Mesodermal cell (in vitro differentiated cells): Measurements from ENCODE around the gene OTOP3.
"Not testable (repeated sequence)": the region's sequence is repeated elsewhere in the genome, so short reads cannot be mapped to it uniquely, and the experiment has no call there.

Experiments used
- H3K27ac ChIP-seq: 2 replicates; pipeline ENCODE4 v1.7.0; 2013; ENCODE audit warnings: mild to moderate bottlenecking, low read depth, low read length, moderate library complexity; ENCODE audit not compliant: severe bottlenecking
- H3K36me3 ChIP-seq: 2 replicates; pipeline ENCODE4 v1.7.1; 2013; ENCODE audit warnings: mild to moderate bottlenecking, low read length, moderate library complexity; ENCODE audit not compliant: control insufficient read depth, insufficient read depth
- H3K4me1 ChIP-seq: one replicate; pipeline ENCODE4 v1.7.1; 2013; ENCODE audit warnings: mild to moderate bottlenecking, low read length; ENCODE audit not compliant: insufficient read depth, control insufficient read depth, poor library complexity, severe bottlenecking
- H3K4me3 ChIP-seq: 2 replicates; pipeline ENCODE4 v1.7.0; 2013; ENCODE audit warnings: low read length, control low read depth, mild to moderate bottlenecking; ENCODE audit not compliant: insufficient read depth, poor library complexity, severe bottlenecking; ENCODE audit errors: extremely low read depth
- H3K9me3 ChIP-seq: 2 replicates; pipeline ENCODE4 v1.7.1; 2013; ENCODE audit warnings: mild to moderate bottlenecking, low read length, moderate library complexity; ENCODE audit not compliant: control insufficient read depth
- WGBS, 2 experiments: methylation state at CpG; one replicate each; pipeline ENCODE4 v1.1.5; 2013; ENCODE audit warnings: missing lambda C conversion rate in 2 of 2; ENCODE audit not compliant: insufficient coverage in 2 of 2; 5-methylcytosine and 5-hydroxymethylcytosine counted together

OTOP3 gene

GRCh38 chr17:74964988-74965622 is 29.4 kb downstream of the OTOP3 start:
- H3K4me3 ChIP-seq, result no peak overlapping the region
- no peaks in the 10 kb centered on the region for H3K9me3 ChIP-seq
- no peak overlapping the region for H3K27ac ChIP-seq
- 88 to 94% methylated on average over 13 to 14 of the region's 14 CpGs for WGBS, 2 experiments
- H3K36me3 ChIP-seq, result no peaks in the 10 kb centered on the region
- H3K4me1 ChIP-seq, result no peaks in the 10 kb centered on the region

- H3K36me3 ChIP-seq, result no peaks in the 10 kb centered on the region
- no peak overlapping the region for H3K27ac ChIP-seq
- H3K4me1 ChIP-seq, result peaks cover 4% of the 10 kb centered on the region
- H3K4me3 ChIP-seq, result no peak overlapping the region
- H3K9me3 ChIP-seq, result no peaks in the 10 kb centered on the region
- 90 to 97% methylated on average over 2 to 5 of the region's 5 CpGs for WGBS, 2 experiments
Observed at GRCh38 chr17:74968361-74968780, 32.7 kb downstream of the OTOP3 start.

- WGBS, 2 experiments, result 93 to 100% methylated on average over 3 of the region's 5 CpGs
- H3K27ac ChIP-seq, H3K4me3 ChIP-seq, H3K4me1 ChIP-seq, H3K36me3 ChIP-seq, H3K9me3 ChIP-seq: not testable (repeated sequence)
Observed at GRCh38 chr17:74969501-74969900, 33.8 kb downstream of the OTOP3 start.

- Histone ChIP-seq H3K4me3 (no peak overlapping the region), H3K36me3 (no peaks in the 10 kb centered on the region), H3K9me3 (no peaks in the 10 kb centered on the region), H3K4me1 (peaks cover 4% of the 10 kb centered on the region), H3K27ac (no peak overlapping the region)
- WGBS, 2 experiments, result 83 to 96% methylated on average over 3 of the region's 3 CpGs
Observed at GRCh38 chr17:74970395-74970794, 34.7 kb downstream of the OTOP3 start.

GRCh38 chr17:74971069-74971841 is 35.6 kb downstream of the OTOP3 start:
- Histone ChIP-seq H3K4me1 (peaks cover 4% of the 10 kb centered on the region), H3K36me3 (no peaks in the 10 kb centered on the region), H3K9me3 (no peaks in the 10 kb centered on the region), H3K27ac (no peak overlapping the region), H3K4me3 (peak overlapping the region; percentile 47)
- 78 to 87% methylated on average over 6 to 7 of the region's 8 CpGs for WGBS, 2 experiments

GRCh38 chr17:74971842-74972106 is 36.1 kb downstream of the OTOP3 start:
- WGBS, 2 experiments, result 12 to 15% methylated on average over 7 to 9 of the region's 9 CpGs
- H3K36me3 ChIP-seq, result no peaks in the 10 kb centered on the region
- peaks cover 4% of the 10 kb centered on the region for H3K4me1 ChIP-seq
- H3K9me3 ChIP-seq, result no peaks in the 10 kb centered on the region
- peak overlapping the region; percentile 47 for H3K4me3 ChIP-seq
- H3K27ac ChIP-seq, result no peak overlapping the region

- no peaks in the 10 kb centered on the region for H3K36me3 ChIP-seq
- H3K27ac ChIP-seq, result no peak within 1 kb of the TSS
- H3K4me3 ChIP-seq, result peak within 1 kb of the TSS; percentile 47
- H3K9me3 ChIP-seq, result no peaks in the 10 kb centered on the region
- peaks cover 4% of the 10 kb centered on the region for H3K4me1 ChIP-seq
- WGBS, 2 experiments, result 1 to 2% methylated on average over 67 to 73 of the region's 95 CpGs
Observed at GRCh38 chr17:74972107-74972972, 36.6 kb downstream of the OTOP3 start, which contains the start of gene HID1. HID1 (minus strand) TSS chr17:74972759; CDS start chr17:74972656, 103 bp downstream.

- WGBS, 2 experiments, result 16 to 21% methylated on average over 12 of the region's 17 CpGs
- no peaks in the 10 kb centered on the region for H3K36me3 ChIP-seq
- H3K4me1 ChIP-seq, result peaks cover 4% of the 10 kb centered on the region
- H3K27ac ChIP-seq, result no peak overlapping the region
- H3K9me3 ChIP-seq, result no peaks in the 10 kb centered on the region
- no peak overlapping the region for H3K4me3 ChIP-seq
Observed at GRCh38 chr17:74972973-74973328, 37.3 kb downstream of the OTOP3 start.

GRCh38 chr17:74975943-74976342 is 40.2 kb downstream of the OTOP3 start:
- Histone ChIP-seq H3K4me3 (no peak overlapping the region), H3K36me3 (no peaks in the 10 kb centered on the region), H3K9me3 (no peaks in the 10 kb centered on the region), H3K4me1 (peaks cover 4% of the 10 kb centered on the region), H3K27ac (no peak overlapping the region)
- WGBS, 2 experiments, result 71 to 73% methylated on average over 2 to 4 of the region's 4 CpGs

GRCh38 chr17:74977802-74978201 is 42.1 kb downstream of the OTOP3 start:
- no peak overlapping the region for H3K27ac ChIP-seq

More at GRCh38 chr17:74977802-74978201, 42.1 kb downstream of the OTOP3 start:
- no peak overlapping the region for H3K4me3 ChIP-seq
- H3K4me1 ChIP-seq, result peaks cover 7% of the 10 kb centered on the region
- no peaks in the 10 kb centered on the region for H3K9me3 ChIP-seq
- 90% methylated on average over 1 of the region's 3 CpGs; no CpG with 5 or more reads in 1 of the 2 experiments for WGBS, 2 experiments
- H3K36me3 ChIP-seq, result no peaks in the 10 kb centered on the region
